ENCODE measurements around the gene TMEM219. TPM values are rescaled to one million over a fixed set of nuclear protein-coding genes. Genes with fewer than 3 reads are reported as not detected.
A peak's percentile ranks its signal among the peaks of the same experiment; 100 is the strongest.

The TMEM219 gene
- total and polyA plus RNA-seq, 2 of the 8 experiments (the other 6 are each of a cell fraction or from before 2014, with no cell fraction given): 60.2 to 116 TPM

GRCh38 chr16:30010844-30011713 is 49.2 kb downstream of the TMEM219 start, which contains the start of gene DOC2A (continued):
- TF ChIP-seq, protein P1, sequence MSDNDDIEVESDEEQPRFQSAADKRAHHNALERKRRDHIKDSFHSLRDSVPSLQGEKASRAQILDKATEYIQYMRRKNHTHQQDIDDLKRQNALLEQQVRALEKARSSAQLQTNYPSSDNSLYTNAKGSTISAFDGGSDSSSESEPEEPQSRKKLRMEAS (IDR thresholded peaks at IDR 0.05): peak; percentile 65; the same call in 1 of the 2 replicates
- 0 out of 2 replicates have a peak, but pooled peaks have one; percentile 29 for TF ChIP-seq BACH1 (IDR thresholded peaks at IDR 0.05; ENCODE audit: low read length)

All from H1 (cell line).